ENCODE data around the gene ZNF362.

ZNF362 gene

GRCh38 chr1:33263890-33264504 is 7.7 kb downstream of the ZNF362 start:
- in situ Hi-C loops (cut with HindIII; ENCODE audit: low pct_unique_long_range_greater_than_20kb, low sequenced_read_pairs): no loop called here
- no peak for TF ChIP-seq JUND (IDR thresholded peaks at IDR 0.05; ENCODE audit: low read depth)
- no peak for DNase-seq (ENCODE audit: low read depth in 1 of 2, low spot score in 1 of 2)

GRCh38 chr1:33265780-33266605 is 9.7 kb downstream of the ZNF362 start:
- in situ Hi-C loops (cut with HindIII; ENCODE audit: low pct_unique_long_range_greater_than_20kb, low sequenced_read_pairs): no loop called here
- DNase-seq (ENCODE audit: low read depth in 1 of 2, low spot score in 1 of 2): no peak

GRCh38 chr1:33266766-33267165 is 10.5 kb downstream of the ZNF362 start:
- DNase-seq (ENCODE audit: low read depth in 1 of 2, low spot score in 1 of 2): no peak
- TF ChIP-seq JUND (IDR thresholded peaks at IDR 0.05; ENCODE audit: low read depth): no peak
- in situ Hi-C loops (cut with HindIII; ENCODE audit: low pct_unique_long_range_greater_than_20kb, low sequenced_read_pairs): no loop called here

More at GRCh38 chr1:33265780-33266605, 9.7 kb downstream of the ZNF362 start:
- TF ChIP-seq JUND (IDR thresholded peaks at IDR 0.05; ENCODE audit: low read depth): no peak

- no peak for DNase-seq (ENCODE audit: low read depth in 1 of 2, low spot score in 1 of 2)
- no peak for TF ChIP-seq JUND (IDR thresholded peaks at IDR 0.05; ENCODE audit: low read depth)
- in situ Hi-C loops (cut with HindIII; ENCODE audit: low pct_unique_long_range_greater_than_20kb, low sequenced_read_pairs): no loop called here
These were observed 11.3 kb downstream of the ZNF362 start for GRCh38 chr1:33267468-33268205.

GRCh38 chr1:33268457-33268856 is 12.2 kb downstream of the ZNF362 start:
- no peak for TF ChIP-seq JUND (IDR thresholded peaks at IDR 0.05; ENCODE audit: low read depth)
- in situ Hi-C loops (cut with HindIII; ENCODE audit: low pct_unique_long_range_greater_than_20kb, low sequenced_read_pairs): no loop called here

GRCh38 chr1:33268927-33269610 is 12.8 kb downstream of the ZNF362 start:
- in situ Hi-C loops (cut with HindIII; ENCODE audit: low pct_unique_long_range_greater_than_20kb, low sequenced_read_pairs): no loop called here
- TF ChIP-seq JUND (IDR thresholded peaks at IDR 0.05; ENCODE audit: low read depth): no peak
- DNase-seq (ENCODE audit: low read depth in 1 of 2, low spot score in 1 of 2): no peak

More at GRCh38 chr1:33268457-33268856, 12.2 kb downstream of the ZNF362 start:
- no peak for DNase-seq (ENCODE audit: low read depth in 1 of 2, low spot score in 1 of 2)

GRCh38 chr1:33269621-33270020 is 13.3 kb downstream of the ZNF362 start:
- in situ Hi-C loops (cut with HindIII; ENCODE audit: low pct_unique_long_range_greater_than_20kb, low sequenced_read_pairs): no loop called here
- no peak for TF ChIP-seq JUND (IDR thresholded peaks at IDR 0.05; ENCODE audit: low read depth)
- no peak for DNase-seq (ENCODE audit: low read depth in 1 of 2, low spot score in 1 of 2)

GRCh38 chr1:33270379-33270778 is 14.1 kb downstream of the ZNF362 start:
- TF ChIP-seq JUND (IDR thresholded peaks at IDR 0.05; ENCODE audit: low read depth): no peak
- in situ Hi-C loops (cut with HindIII; ENCODE audit: low pct_unique_long_range_greater_than_20kb, low sequenced_read_pairs): no loop called here
- DNase-seq (ENCODE audit: low read depth in 1 of 2, low spot score in 1 of 2): no peak

- in situ Hi-C loops (cut with HindIII; ENCODE audit: low pct_unique_long_range_greater_than_20kb, low sequenced_read_pairs): no loop called here
- TF ChIP-seq JUND (IDR thresholded peaks at IDR 0.05; ENCODE audit: low read depth): no peak
- DNase-seq (ENCODE audit: low read depth in 1 of 2, low spot score in 1 of 2): no peak
These were observed 14.6 kb downstream of the ZNF362 start for GRCh38 chr1:33270808-33271465.

GRCh38 chr1:33271666-33272505 is 15.6 kb downstream of the ZNF362 start:
- DNase-seq (ENCODE audit: low read depth in 1 of 2, low spot score in 1 of 2): no peak
- no peak for TF ChIP-seq JUND (IDR thresholded peaks at IDR 0.05; ENCODE audit: low read depth)
- in situ Hi-C loops (cut with HindIII; ENCODE audit: low pct_unique_long_range_greater_than_20kb, low sequenced_read_pairs): no loop called here

- TF ChIP-seq JUND (IDR thresholded peaks at IDR 0.05; ENCODE audit: low read depth): no peak
- DNase-seq (ENCODE audit: low read depth in 1 of 2, low spot score in 1 of 2): no peak
- in situ Hi-C loops (cut with HindIII; ENCODE audit: low pct_unique_long_range_greater_than_20kb, low sequenced_read_pairs): no loop called here
These were observed 16.2 kb downstream of the ZNF362 start for GRCh38 chr1:33272509-33272908.

All from T47D (cell line).